A673 (cell line): Measurements from ENCODE around the gene FAM174B.

ENCODE experiments used
- EZH2 ChIP-seq: fragments of 200-600 bp; sonication (generic); IDR thresholded peaks from 2 replicates; pipeline ENCODE4 v1.6.1; 2017; ENCODE audit warnings: borderline replicate concordance, low read depth, mild to moderate bottlenecking, mixed read lengths, antibody characterized with exemption, low read length; ENCODE audit not compliant: poor library complexity, severe bottlenecking
- TF ChIP-seq, protein P1 (sequence below): fragments of 300-800, 200-600 bp; sonication (generic); conservative IDR thresholded peaks from 2 replicates; pipeline ENCODE4 v1.5.1; 2017; ENCODE audit warnings: low read depth, mild to moderate bottlenecking, antibody characterized with exemption, low read length, moderate library complexity, mixed read lengths

DNA sequence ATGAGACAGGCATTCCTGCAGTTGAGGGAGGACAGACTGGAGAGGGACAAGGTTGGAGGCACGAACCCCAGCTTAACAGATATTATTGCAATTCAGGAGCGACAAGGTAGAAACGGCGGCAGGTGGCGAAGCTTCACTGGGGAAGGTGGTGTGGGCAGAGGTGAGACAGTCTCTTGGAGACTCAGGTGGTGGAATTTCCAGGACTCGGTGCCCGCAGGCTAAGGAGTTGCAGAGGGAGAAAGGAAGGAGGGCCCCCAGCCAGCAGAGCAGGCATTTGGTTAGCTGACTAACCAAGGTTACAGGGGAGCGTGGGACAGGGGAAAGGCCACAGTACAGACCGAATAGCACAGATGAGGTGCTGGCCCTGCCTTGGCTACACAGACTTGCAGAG is 3.0 kb downstream of the FAM174B start:
- TF ChIP-seq, protein P1, sequence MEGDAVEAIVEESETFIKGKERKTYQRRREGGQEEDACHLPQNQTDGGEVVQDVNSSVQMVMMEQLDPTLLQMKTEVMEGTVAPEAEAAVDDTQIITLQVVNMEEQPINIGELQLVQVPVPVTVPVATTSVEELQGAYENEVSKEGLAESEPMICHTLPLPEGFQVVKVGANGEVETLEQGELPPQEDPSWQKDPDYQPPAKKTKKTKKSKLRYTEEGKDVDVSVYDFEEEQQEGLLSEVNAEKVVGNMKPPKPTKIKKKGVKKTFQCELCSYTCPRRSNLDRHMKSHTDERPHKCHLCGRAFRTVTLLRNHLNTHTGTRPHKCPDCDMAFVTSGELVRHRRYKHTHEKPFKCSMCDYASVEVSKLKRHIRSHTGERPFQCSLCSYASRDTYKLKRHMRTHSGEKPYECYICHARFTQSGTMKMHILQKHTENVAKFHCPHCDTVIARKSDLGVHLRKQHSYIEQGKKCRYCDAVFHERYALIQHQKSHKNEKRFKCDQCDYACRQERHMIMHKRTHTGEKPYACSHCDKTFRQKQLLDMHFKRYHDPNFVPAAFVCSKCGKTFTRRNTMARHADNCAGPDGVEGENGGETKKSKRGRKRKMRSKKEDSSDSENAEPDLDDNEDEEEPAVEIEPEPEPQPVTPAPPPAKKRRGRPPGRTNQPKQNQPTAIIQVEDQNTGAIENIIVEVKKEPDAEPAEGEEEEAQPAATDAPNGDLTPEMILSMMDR = no peak
- no peak for TF ChIP-seq EZH2
